Measurements from ENCODE around the gene ADRA1B. TPM values are rescaled to one million over a fixed set of nuclear protein-coding genes. Genes with fewer than 3 reads are reported as not detected.
"Not testable (repeated sequence)": the region's sequence is repeated elsewhere in the genome, so short reads cannot be mapped to it uniquely, and the experiment has no call there.

The ADRA1B gene
- total RNA-seq, 2 donors from 2014 or later = 0.60 to 0.68 TPM

DNA sequence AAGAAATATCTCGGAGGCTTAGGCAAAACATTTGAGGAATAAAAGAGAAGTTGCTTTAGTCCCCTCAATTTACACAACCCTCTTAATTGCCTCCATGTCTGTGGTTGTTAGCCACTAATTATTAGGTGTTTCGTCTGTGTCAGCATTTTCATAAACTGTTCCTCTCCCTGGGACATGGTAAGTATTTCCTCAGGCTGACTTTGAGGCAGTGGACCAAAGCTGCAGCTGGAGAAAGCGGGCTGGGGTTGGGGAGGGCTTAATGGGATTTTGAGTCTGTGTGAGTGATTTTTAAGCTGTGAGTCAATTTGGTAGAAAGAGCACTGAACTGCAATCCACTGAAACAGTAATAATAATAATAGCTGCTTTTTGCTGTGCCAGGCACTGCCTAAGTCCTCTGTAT, 79.6 kb downstream of the ADRA1B start:
- peak; percentile 34 for DNase-seq
- H3K27ac Mint-ChIP-seq = no peak overlapping the region
- 84% methylated on average over 3 of the region's 3 CpGs; no CpG with 5 or more reads in 1 of the 2 experiments for WGBS, 2 experiments (ENCODE audit: insufficient coverage in 1 of 2, insufficient read length in 1 of 2)
- H3K36me3 Mint-ChIP-seq (ENCODE audit: low read depth) = no peaks in the 10 kb centered on the region
- peaks cover 15% of the 10 kb centered on the region for H3K9me3 ChIP-seq (ENCODE audit: control insufficient read depth, low read length)
- H3K27me3 ChIP-seq (ENCODE audit: control insufficient read depth, insufficient read depth, low read length, poor library complexity, severe bottlenecking) = no peaks in the 10 kb centered on the region
- H3K27me3 Mint-ChIP-seq (ENCODE audit: insufficient read depth) = peaks cover 22% of the 10 kb centered on the region
- peaks cover 6% of the 10 kb centered on the region for H3K9me3 Mint-ChIP-seq
- H3K4me3 Mint-ChIP-seq = no peak overlapping the region
- no peaks in the 10 kb centered on the region for H3K36me3 ChIP-seq (ENCODE audit: control insufficient read depth, insufficient read depth, low read length)
- H3K9ac ChIP-seq (ENCODE audit: extremely low read depth, low read length, poor library complexity, severe bottlenecking) = no peak overlapping the region
- TF ChIP-seq, protein P1, sequence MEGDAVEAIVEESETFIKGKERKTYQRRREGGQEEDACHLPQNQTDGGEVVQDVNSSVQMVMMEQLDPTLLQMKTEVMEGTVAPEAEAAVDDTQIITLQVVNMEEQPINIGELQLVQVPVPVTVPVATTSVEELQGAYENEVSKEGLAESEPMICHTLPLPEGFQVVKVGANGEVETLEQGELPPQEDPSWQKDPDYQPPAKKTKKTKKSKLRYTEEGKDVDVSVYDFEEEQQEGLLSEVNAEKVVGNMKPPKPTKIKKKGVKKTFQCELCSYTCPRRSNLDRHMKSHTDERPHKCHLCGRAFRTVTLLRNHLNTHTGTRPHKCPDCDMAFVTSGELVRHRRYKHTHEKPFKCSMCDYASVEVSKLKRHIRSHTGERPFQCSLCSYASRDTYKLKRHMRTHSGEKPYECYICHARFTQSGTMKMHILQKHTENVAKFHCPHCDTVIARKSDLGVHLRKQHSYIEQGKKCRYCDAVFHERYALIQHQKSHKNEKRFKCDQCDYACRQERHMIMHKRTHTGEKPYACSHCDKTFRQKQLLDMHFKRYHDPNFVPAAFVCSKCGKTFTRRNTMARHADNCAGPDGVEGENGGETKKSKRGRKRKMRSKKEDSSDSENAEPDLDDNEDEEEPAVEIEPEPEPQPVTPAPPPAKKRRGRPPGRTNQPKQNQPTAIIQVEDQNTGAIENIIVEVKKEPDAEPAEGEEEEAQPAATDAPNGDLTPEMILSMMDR (conservative IDR thresholded peaks at IDR 0.05) = no peak
- H3K4me1 Mint-ChIP-seq = no peaks in the 10 kb centered on the region
- no peak overlapping the region for H3K27ac ChIP-seq (ENCODE audit: low read depth, low read length)
- no peak overlapping the region for H3K4me3 ChIP-seq (ENCODE audit: low read length)
- no peaks in the 10 kb centered on the region for H3K4me1 ChIP-seq (ENCODE audit: control insufficient read depth, insufficient read depth, low read length)

DNA sequence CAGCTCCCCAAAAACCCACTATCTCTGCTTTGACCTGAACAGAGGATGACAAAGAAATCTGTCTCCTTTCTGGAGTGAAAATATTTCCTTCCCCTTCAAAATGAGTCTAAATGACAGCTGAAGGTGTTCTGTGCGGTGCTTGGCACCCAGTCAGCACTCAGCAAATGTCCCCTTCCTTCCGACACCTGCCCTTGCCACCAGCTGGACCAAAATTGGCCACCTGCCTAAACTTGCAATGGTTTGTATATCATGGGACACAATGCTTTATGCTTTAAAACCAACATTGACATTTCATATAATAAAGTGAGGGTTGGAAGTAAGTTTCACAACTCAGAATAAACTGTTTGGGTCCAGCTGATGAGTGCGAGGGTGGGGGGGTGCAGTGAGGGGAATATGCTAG, 85.2 kb downstream of the ADRA1B start:
- DNase-seq = no peak
- Mint-ChIP-seq H3K27ac (no peak overlapping the region), H3K36me3 (ENCODE audit: low read depth) (no peaks in the 10 kb centered on the region), H3K9me3 (no peaks in the 10 kb centered on the region), H3K27me3 (ENCODE audit: insufficient read depth) (peaks cover 6% of the 10 kb centered on the region), H3K4me1 (no peaks in the 10 kb centered on the region), H3K4me3 (no peak overlapping the region)
- 92% methylated on average over 3 of the region's 3 CpGs; no CpG with 5 or more reads in 1 of the 2 experiments for WGBS, 2 experiments (ENCODE audit: insufficient coverage in 1 of 2, insufficient read length in 1 of 2)
- Histone ChIP-seq H3K27ac (ENCODE audit: low read depth, low read length) (no peak overlapping the region), H3K4me3 (ENCODE audit: low read length) (no peak overlapping the region), H3K4me1 (ENCODE audit: control insufficient read depth, insufficient read depth, low read length) (no peaks in the 10 kb centered on the region), H3K36me3 (ENCODE audit: control insufficient read depth, insufficient read depth, low read length) (no peaks in the 10 kb centered on the region), H3K27me3 (ENCODE audit: control insufficient read depth, insufficient read depth, low read length, poor library complexity, severe bottlenecking) (no peaks in the 10 kb centered on the region), H3K9ac (ENCODE audit: extremely low read depth, low read length, poor library complexity, severe bottlenecking) (no peak overlapping the region), H3K9me3 (ENCODE audit: control insufficient read depth, low read length) (no peaks in the 10 kb centered on the region)
- TF ChIP-seq, protein P1 (conservative IDR thresholded peaks at IDR 0.05) = no peak

DNA sequence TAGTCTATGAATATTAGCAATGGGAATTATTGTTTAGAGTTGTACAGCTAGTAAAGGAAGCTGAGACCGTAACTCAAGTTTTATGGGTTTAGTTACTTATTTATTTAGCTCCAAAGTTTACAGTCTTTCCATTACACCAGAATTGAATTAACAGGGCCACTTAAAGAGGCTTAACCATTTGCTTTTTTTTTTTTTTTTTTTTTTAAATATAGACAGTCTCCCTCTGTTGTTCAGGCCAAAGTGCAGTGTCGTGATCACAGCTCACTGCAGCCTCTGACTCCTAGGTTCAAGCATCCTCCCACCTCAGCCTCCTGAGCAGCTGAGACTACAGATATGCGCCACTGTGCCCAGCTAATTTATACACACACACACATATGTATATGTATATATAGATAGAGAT, 91.2 kb downstream of the ADRA1B start:
- WGBS, 2 experiments (ENCODE audit: insufficient coverage in 1 of 2, insufficient read length in 1 of 2) = 91% methylated on average over 2 of the region's 3 CpGs; no CpG with 5 or more reads in 1 of the 2 experiments
- Mint-ChIP-seq H3K36me3 (ENCODE audit: low read depth) (peaks cover 10% of the 10 kb centered on the region), H3K27me3 (ENCODE audit: insufficient read depth) (peaks cover under 1% of the 10 kb centered on the region), H3K27ac (no peak overlapping the region), H3K9me3 (no peaks in the 10 kb centered on the region), H3K4me1 (peaks cover 11% of the 10 kb centered on the region), H3K4me3 (no peak overlapping the region)
- H3K9me3 ChIP-seq (ENCODE audit: control insufficient read depth, low read length) = no peaks in the 10 kb centered on the region
- H3K9ac ChIP-seq (ENCODE audit: extremely low read depth, low read length, poor library complexity, severe bottlenecking) = no peak overlapping the region
- TF ChIP-seq, protein P1 (conservative IDR thresholded peaks at IDR 0.05) = no peak
- H3K27me3 ChIP-seq (ENCODE audit: control insufficient read depth, insufficient read depth, low read length, poor library complexity, severe bottlenecking) = no peaks in the 10 kb centered on the region
- no peak for DNase-seq
- H3K4me3 ChIP-seq (ENCODE audit: low read length) = no peak overlapping the region
- H3K27ac ChIP-seq (ENCODE audit: low read depth, low read length) = no peak overlapping the region
- peaks cover 6% of the 10 kb centered on the region for H3K4me1 ChIP-seq (ENCODE audit: control insufficient read depth, insufficient read depth, low read length)
- H3K36me3 ChIP-seq (ENCODE audit: control insufficient read depth, insufficient read depth, low read length) = peaks cover 22% of the 10 kb centered on the region

DNA sequence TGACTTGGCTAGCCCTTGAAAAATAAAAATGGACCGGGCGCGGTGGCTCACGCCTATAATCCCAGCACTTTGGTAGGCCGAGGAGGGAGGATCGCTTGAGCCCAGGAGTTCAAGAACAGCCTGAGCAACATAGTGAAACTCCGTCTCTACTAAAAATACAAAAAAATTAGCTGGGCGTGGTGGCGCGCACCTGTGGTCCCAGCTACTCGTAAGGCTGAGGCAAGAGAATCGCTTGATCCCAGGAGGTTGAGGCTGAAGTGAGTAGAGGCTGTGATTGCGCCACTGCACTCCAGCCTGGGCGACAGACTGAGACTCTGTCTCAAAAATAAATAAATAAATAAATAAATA, 92.2 kb downstream of the ADRA1B start:
- not testable (repeated sequence) for H3K9me3 ChIP-seq (ENCODE audit: control insufficient read depth, low read length); H3K4me3 ChIP-seq (ENCODE audit: low read length); DNase-seq; H3K27ac ChIP-seq (ENCODE audit: low read depth, low read length); H3K4me1 ChIP-seq (ENCODE audit: control insufficient read depth, insufficient read depth, low read length); H3K27me3 ChIP-seq (ENCODE audit: control insufficient read depth, insufficient read depth, low read length, poor library complexity, severe bottlenecking); H3K9ac ChIP-seq (ENCODE audit: extremely low read depth, low read length, poor library complexity, severe bottlenecking); H3K9me3 Mint-ChIP-seq; H3K27me3 Mint-ChIP-seq (ENCODE audit: insufficient read depth)
- H3K4me3 Mint-ChIP-seq = peak overlapping the region; percentile 92
- H3K4me1 Mint-ChIP-seq = peaks cover 11% of the 10 kb centered on the region
- peaks cover 16% of the 10 kb centered on the region for H3K36me3 Mint-ChIP-seq (ENCODE audit: low read depth)
- peak overlapping the region; percentile 100 for H3K27ac Mint-ChIP-seq
- peaks cover 32% of the 10 kb centered on the region for H3K36me3 ChIP-seq (ENCODE audit: control insufficient read depth, insufficient read depth, low read length)
- 95 to 100% methylated on average over 5 to 12 of the region's 14 CpGs for WGBS, 2 experiments (ENCODE audit: insufficient coverage in 1 of 2, insufficient read length in 1 of 2)
